OCI-LY1 (cell line): ENCODE data around the gene FOXE3.

Source experiments
- CTCF ChIP-seq: fragments of 200-600 bp; sonication (generic), shearing (Covaris generic); IDR thresholded peaks from 2 replicates; pipeline ENCODE4 v1.5.1; 2017; ENCODE audit warnings: mild to moderate bottlenecking, antibody characterized with exemption, low read length, moderate library complexity, mixed read lengths
- EZH2 ChIP-seq: fragments of 200-600 bp; sonication (generic), shearing (Covaris generic); IDR thresholded peaks from 2 replicates; pipeline ENCODE4 v1.8.0; 2017; ENCODE audit warnings: borderline replicate concordance, mixed run types, mild to moderate bottlenecking, antibody characterized with exemption, low read length, moderate library complexity, mixed read lengths

GRCh38 chr1:47385020-47385419 is 31.1 kb upstream of the FOXE3 start:
- no peak for TF ChIP-seq CTCF
- TF ChIP-seq EZH2: no peak
